Activated naive CD8-positive, alpha-beta T cell treated with anti-CD3 and anti-CD28 coated beads, Interleukin-2, amount 10 ng/mL, durations not matched to agents 7 days and 5 days (primary cell): ENCODE data around the gene SRD5A3. TPM values are rescaled to one million over a fixed set of nuclear protein-coding genes. Genes with fewer than 3 reads are reported as not detected.

Source experiments
- ATAC-seq: fragments of 150-1000 bp; cut with Tn5 transposase; one replicate; pipeline ENCODE4 v1.10.0; 2021; ENCODE audit warnings: low read depth, moderate library complexity
- POLR2A ChIA-PET: fragments of 350-600 bp; sonication (Branson Sonifier 250); formaldehyde crosslinking; loops from one replicate; lab custom pipeline; 2021; ENCODE audit warnings: antibody characterized with exemption; lab: Charles Lee
- DNase-seq: peaks from one replicate; pipeline ENCODE4 v3.0.0; 2021
- H3K27ac Mint-ChIP-seq: one replicate; pipeline ENCODE4 v1.8.0; 2022; ENCODE audit warnings: mild to moderate bottlenecking, mixed read lengths
- H3K27me3 Mint-ChIP-seq: one replicate; pipeline ENCODE4 v1.8.0; 2022; ENCODE audit warnings: mild to moderate bottlenecking, moderate library complexity, mixed read lengths
- H3K36me3 Mint-ChIP-seq: one replicate; pipeline ENCODE4 v1.8.0; 2021; ENCODE audit warnings: mild to moderate bottlenecking, mixed read lengths
- H3K4me1 Mint-ChIP-seq: one replicate; pipeline ENCODE4 v1.8.0; 2021; ENCODE audit warnings: mixed read lengths
- H3K4me3 Mint-ChIP-seq: one replicate; pipeline ENCODE4 v1.8.0; 2022; ENCODE audit warnings: mild to moderate bottlenecking, moderate library complexity, mixed read lengths
- H3K9me3 Mint-ChIP-seq: one replicate; pipeline ENCODE4 v1.8.0; 2021; ENCODE audit warnings: mixed read lengths
- total RNA-seq, 2 experiments: library from RNA; stranded (reverse); gene quantifications; one replicate each; pipeline ENCODE4 v1.2.3, GENCODE V29; 2021

The SRD5A3 gene
- total RNA-seq, result 1 to 10 TPM; 5.9 to 6.0 TPM

DNA sequence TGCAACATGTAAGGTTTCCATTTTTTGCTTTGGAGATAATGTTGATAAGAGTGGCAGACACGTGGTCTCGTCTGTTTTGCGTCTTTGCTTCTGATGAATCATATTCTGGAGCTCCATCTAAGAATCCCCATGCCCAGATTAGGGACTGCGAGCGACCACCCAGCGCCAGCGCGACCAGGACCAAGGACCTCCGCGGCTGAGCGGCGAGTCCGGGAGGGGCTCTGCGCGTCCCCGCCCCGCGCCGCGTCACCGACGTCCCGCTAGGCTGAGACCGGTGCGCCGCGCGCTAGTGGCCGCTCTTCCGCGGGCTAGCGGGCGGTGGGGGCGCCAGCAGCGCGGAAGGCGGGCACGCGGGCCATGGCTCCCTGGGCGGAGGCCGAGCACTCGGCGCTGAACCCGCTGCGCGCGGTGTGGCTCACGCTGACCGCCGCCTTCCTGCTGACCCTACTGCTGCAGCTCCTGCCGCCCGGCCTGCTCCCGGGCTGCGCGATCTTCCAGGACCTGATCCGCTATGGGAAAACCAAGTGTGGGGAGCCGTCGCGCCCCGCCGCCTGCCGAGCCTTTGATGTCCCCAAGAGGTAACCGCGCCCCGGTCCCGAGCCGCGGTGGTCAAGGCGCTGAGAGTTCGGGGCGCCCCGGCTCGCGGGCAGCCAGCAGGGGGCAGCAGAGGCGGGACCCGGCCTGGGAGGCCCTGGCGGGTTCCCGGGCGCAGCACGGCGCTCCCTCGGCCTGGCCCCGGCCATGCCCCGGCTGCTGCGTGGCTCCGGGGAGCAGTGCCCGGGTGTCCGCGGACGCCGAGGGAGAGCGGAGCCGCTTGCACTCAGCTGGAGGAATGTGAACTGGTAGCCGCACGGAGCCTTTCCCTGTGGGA, at the start of gene SRD5A3:
SRD5A3 (plus strand) TSS at position 263 of the 871 bp plus-strand sequence; CDS start at position 358, 95 bp downstream.
- H3K27ac Mint-ChIP-seq, result peak within 1 kb of the TSS; percentile 82
- H3K4me1 Mint-ChIP-seq, result peaks cover 21% of the 10 kb centered on the region
- H3K9me3 Mint-ChIP-seq, result no peaks in the 10 kb centered on the region
- no peaks in the 10 kb centered on the region for H3K36me3 Mint-ChIP-seq
- ATAC-seq (peak; percentile 94), DNase-seq (peak; percentile 93)
- peak within 1 kb of the TSS; percentile 86 for H3K4me3 Mint-ChIP-seq
- POLR2A ChIA-PET, result interaction anchor here (1.0 to 1.8 kb wide), 3 partner anchors 30 to 200 kb away, joined by 3 to 6 read pairs (median 3); no protein-coding TSS in a partner anchor
- H3K27me3 Mint-ChIP-seq, result no peaks in the 10 kb centered on the region

DNA sequence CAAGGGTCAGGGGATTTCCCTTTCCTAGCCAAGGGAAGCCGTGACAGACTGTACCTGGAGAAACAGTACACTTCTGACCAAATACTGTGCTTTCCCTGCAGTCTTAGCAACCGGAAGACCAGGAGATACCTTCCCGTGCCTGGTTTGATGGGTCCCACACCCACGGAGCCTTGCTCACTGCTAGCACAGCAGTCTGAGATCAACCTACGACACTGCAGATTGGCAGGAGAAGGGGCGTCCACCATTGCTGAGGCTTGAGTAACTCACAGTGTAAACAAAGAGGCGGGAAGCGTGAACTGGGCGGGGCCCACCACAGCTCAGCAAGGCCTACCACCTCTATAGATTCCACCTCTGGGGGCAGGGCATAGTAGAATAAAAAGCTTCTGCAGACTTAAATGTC, 48.7 kb upstream of the SRD5A3 start:
- H3K27ac Mint-ChIP-seq, result no peak overlapping the region
- H3K9me3 Mint-ChIP-seq, result no peaks in the 10 kb centered on the region
- POLR2A ChIA-PET, result no interaction called here
- H3K4me1 Mint-ChIP-seq, result no peaks in the 10 kb centered on the region
- H3K4me3 Mint-ChIP-seq, result no peak overlapping the region
- H3K27me3 Mint-ChIP-seq, result peaks cover 5% of the 10 kb centered on the region
- ATAC-seq (no peak), DNase-seq (no peak)
- no peaks in the 10 kb centered on the region for H3K36me3 Mint-ChIP-seq

DNA sequence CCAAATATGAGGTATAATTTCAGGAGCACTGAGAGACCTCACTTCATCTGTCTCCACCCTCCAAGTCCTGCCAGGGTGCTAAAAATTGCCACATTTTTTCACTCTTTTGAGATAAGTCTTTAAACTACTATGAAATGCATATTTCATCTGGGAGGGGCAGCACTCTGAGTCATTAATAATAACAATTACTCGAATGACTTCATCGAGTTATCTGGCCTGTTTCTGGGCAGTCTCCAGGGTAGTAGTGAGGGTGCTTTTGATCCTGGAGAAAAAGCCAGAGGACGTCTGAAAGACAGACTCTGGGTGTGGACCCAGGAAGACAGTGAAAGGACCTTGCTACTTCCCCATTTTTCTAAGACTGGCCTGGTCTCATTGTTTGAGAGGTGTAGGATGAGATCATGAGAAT, 42.3 kb upstream of the SRD5A3 start:
- H3K27ac Mint-ChIP-seq, result no peak overlapping the region
- H3K9me3 Mint-ChIP-seq, result no peaks in the 10 kb centered on the region
- H3K27me3 Mint-ChIP-seq, result peaks cover 5% of the 10 kb centered on the region
- POLR2A ChIA-PET, result no interaction called here
- H3K4me3 Mint-ChIP-seq, result no peak overlapping the region
- ATAC-seq, result no peak
- DNase-seq, result no peak
- no peaks in the 10 kb centered on the region for H3K4me1 Mint-ChIP-seq
- H3K36me3 Mint-ChIP-seq, result no peaks in the 10 kb centered on the region

GRCh38 chr4:55304303-55304702, 41.7 kb upstream of the SRD5A3 start:
- Mint-ChIP-seq H3K9me3 (no peaks in the 10 kb centered on the region), H3K4me3 (no peak overlapping the region), H3K27me3 (peaks cover 5% of the 10 kb centered on the region), H3K27ac (no peak overlapping the region), H3K4me1 (no peaks in the 10 kb centered on the region), H3K36me3 (no peaks in the 10 kb centered on the region)
- ATAC-seq (no peak), DNase-seq (no peak)
- POLR2A ChIA-PET, result no interaction called here

DNA sequence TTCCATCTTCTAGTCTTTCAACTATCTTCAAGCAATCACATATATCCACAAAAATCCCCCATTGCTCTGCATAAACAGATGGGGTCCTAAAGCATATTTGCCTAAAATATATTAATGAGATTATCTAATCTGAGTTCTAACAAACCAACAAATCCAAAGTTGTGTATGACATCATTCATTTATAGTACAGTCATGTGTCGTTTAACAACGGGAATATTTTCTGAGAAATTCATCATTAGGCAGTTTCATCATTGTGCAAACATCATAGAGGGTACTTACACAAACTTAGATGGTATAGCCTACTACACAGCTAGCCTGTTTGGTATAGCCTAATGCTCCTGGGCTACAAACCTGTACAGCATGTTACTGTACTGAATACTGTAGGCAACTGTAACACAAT, 38.0 kb upstream of the SRD5A3 start:
- no peak for DNase-seq
- Mint-ChIP-seq H3K27ac (no peak overlapping the region), H3K4me1 (no peaks in the 10 kb centered on the region), H3K27me3 (no peaks in the 10 kb centered on the region), H3K9me3 (no peaks in the 10 kb centered on the region), H3K4me3 (no peak overlapping the region), H3K36me3 (no peaks in the 10 kb centered on the region)
- POLR2A ChIA-PET, result no interaction called here
- ATAC-seq, result no peak

GRCh38 chr4:55311792-55312488, 34.1 kb upstream of the SRD5A3 start:
- Mint-ChIP-seq H3K27ac (no peak overlapping the region), H3K27me3 (no peaks in the 10 kb centered on the region), H3K36me3 (no peaks in the 10 kb centered on the region), H3K4me3 (no peak overlapping the region), H3K9me3 (no peaks in the 10 kb centered on the region), H3K4me1 (no peaks in the 10 kb centered on the region)
- POLR2A ChIA-PET, result no interaction called here
- ATAC-seq, result no peak
- DNase-seq, result no peak

DNA sequence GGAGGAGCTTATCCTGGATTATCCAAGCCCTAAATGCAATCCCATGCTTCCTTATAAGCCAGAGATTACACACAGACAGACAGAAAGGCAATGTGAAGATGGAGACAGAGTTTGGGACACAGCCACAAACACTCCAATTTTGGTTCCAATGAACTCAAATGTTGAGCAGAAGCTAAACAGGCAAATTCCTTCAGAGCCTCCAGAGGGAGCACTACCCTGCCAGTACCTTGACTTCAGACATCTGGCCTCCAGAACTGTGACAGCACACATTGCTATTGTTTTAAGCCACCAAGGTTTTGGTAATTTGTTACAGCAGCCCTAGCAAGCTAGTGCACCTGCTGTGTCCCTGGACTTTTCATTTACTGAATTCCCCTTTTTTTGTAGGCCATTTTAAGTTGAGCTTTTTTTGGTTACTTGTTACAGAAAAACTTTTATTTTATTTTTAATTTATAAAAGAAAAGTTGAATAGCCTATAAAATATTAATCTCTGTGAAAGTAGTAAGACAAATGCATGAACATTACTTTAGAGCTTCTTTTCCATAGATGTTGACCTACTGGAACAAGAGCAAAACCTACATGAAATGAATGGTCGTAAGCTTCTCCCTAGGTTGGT, 33.4 kb upstream of the SRD5A3 start:
- no peak overlapping the region for H3K27ac Mint-ChIP-seq
- DNase-seq (no peak), ATAC-seq (no peak)
- H3K9me3 Mint-ChIP-seq, result no peaks in the 10 kb centered on the region
- POLR2A ChIA-PET, result no interaction called here
- no peaks in the 10 kb centered on the region for H3K27me3 Mint-ChIP-seq
- no peak overlapping the region for H3K4me3 Mint-ChIP-seq
- H3K4me1 Mint-ChIP-seq, result no peaks in the 10 kb centered on the region
- no peaks in the 10 kb centered on the region for H3K36me3 Mint-ChIP-seq

GRCh38 chr4:55314141-55314820, 31.8 kb upstream of the SRD5A3 start:
- Mint-ChIP-seq H3K27me3 (no peaks in the 10 kb centered on the region), H3K9me3 (no peaks in the 10 kb centered on the region), H3K36me3 (no peaks in the 10 kb centered on the region), H3K4me1 (peaks cover 10% of the 10 kb centered on the region), H3K27ac (no peak overlapping the region), H3K4me3 (no peak overlapping the region)
- no peak for DNase-seq
- no peak for ATAC-seq
- POLR2A ChIA-PET, result no interaction called here

GRCh38 chr4:55318175-55319129, 27.6 kb upstream of the SRD5A3 start:
- no peak overlapping the region for H3K4me3 Mint-ChIP-seq
- peak; percentile 42 for ATAC-seq
- no peak for DNase-seq
- H3K27ac Mint-ChIP-seq, result no peak overlapping the region
- H3K27me3 Mint-ChIP-seq, result no peaks in the 10 kb centered on the region
- POLR2A ChIA-PET, result no interaction called here
- H3K4me1 Mint-ChIP-seq, result peaks cover 11% of the 10 kb centered on the region
- no peaks in the 10 kb centered on the region for H3K9me3 Mint-ChIP-seq
- H3K36me3 Mint-ChIP-seq, result no peaks in the 10 kb centered on the region

- Mint-ChIP-seq H3K27me3 (no peaks in the 10 kb centered on the region), H3K27ac (no peak overlapping the region), H3K4me1 (peaks cover 11% of the 10 kb centered on the region), H3K36me3 (no peaks in the 10 kb centered on the region), H3K9me3 (no peaks in the 10 kb centered on the region), H3K4me3 (no peak overlapping the region)
- POLR2A ChIA-PET, result no interaction called here
- peak; percentile 42 for ATAC-seq
- no peak for DNase-seq
Measured at GRCh38 chr4:55321707-55322264, 24.3 kb upstream of the SRD5A3 start.

- Mint-ChIP-seq H3K27me3 (no peaks in the 10 kb centered on the region), H3K27ac (no peak overlapping the region), H3K4me1 (peaks cover 10% of the 10 kb centered on the region), H3K36me3 (no peaks in the 10 kb centered on the region), H3K9me3 (no peaks in the 10 kb centered on the region), H3K4me3 (no peak overlapping the region)
- POLR2A ChIA-PET, result no interaction called here
- DNase-seq, result no peak
- ATAC-seq, result no peak
Measured at GRCh38 chr4:55323375-55323774, 22.7 kb upstream of the SRD5A3 start.

- H3K27me3 Mint-ChIP-seq, result no peaks in the 10 kb centered on the region
- no peak overlapping the region for H3K27ac Mint-ChIP-seq
- H3K36me3 Mint-ChIP-seq, result peaks cover 5% of the 10 kb centered on the region
- H3K4me1 Mint-ChIP-seq, result no peaks in the 10 kb centered on the region
- H3K4me3 Mint-ChIP-seq, result no peak overlapping the region
- POLR2A ChIA-PET, result no interaction called here
- ATAC-seq (no peak), DNase-seq (no peak)
- H3K9me3 Mint-ChIP-seq, result peaks cover 1% of the 10 kb centered on the region
Measured at GRCh38 chr4:55326629-55327028, 19.4 kb upstream of the SRD5A3 start.
